GM12865 (cell line): ENCODE measurements around the gene PDE4C.

Source experiments
- DNase-seq: peaks from one replicate; pipeline ENCODE4 v3.0.0; 2010; ENCODE audit warnings: low read depth
- H3K4me3 ChIP-seq: 2 replicates; pipeline ENCODE4 v1.5.1; 2011; ENCODE audit warnings: mild to moderate bottlenecking, low read depth, low read length, control low read depth
- CTCF ChIP-seq: IDR thresholded peaks from 2 replicates; pipeline ENCODE4 v1.5.1; 2011; ENCODE audit warnings: low read length, control low read depth, low read depth, inconsistent platforms; ENCODE audit not compliant: insufficient read depth; ENCODE audit errors: missing control alignments

PDE4C gene

GRCh38 chr19:18269070-18269723, 43.0 kb upstream of the PDE4C start:
- DNase-seq = no peak
- TF ChIP-seq CTCF = no peak
- H3K4me3 ChIP-seq = no peak overlapping the region

DNA sequence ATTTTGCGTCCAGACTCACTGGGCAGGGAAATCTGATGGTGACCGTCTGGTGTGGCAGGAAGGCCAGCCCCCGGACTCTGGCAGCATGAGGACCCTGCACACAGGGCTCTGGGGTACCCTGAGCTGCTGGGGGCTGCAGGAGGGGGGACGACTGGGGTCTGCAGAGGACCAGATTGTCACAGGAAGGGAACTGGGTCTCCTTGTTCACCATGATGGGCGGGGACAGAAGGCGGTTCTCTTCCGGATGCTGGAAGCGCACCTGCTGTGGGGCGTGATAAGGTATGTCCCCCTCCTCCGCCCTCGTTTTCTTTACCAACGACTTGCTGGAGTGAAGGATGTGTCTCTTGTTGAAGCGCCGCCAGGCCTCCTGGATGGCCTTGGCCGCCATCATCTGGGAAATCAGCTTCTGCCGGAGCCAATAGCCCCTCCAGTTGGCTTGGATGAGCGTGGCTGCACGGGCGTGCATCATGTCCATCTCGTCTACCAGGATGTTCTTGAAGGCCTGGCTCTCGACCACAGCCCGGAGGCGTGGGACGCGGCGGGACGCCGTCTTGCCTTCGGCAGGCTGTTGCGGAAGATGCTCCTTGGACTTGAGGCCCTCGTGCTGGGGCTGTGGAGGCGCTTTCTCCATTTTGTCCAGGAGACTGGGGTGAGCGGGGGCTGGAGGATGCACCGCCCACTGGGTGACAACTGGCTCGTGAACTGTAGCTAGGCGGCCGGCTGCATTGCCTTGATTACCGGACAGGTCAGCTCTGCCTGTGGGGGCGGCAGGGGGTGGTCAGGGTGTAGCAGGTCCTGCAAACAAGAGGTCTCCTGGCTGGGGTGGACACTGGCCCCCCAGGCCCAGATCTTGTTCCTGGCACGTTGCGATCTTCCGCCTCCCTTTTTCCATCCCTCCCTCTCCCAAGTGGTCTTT, 40.8 kb upstream of the PDE4C start:
- H3K4me3 ChIP-seq = no peak overlapping the region
- DNase-seq = no peak
- no peak for TF ChIP-seq CTCF

DNA sequence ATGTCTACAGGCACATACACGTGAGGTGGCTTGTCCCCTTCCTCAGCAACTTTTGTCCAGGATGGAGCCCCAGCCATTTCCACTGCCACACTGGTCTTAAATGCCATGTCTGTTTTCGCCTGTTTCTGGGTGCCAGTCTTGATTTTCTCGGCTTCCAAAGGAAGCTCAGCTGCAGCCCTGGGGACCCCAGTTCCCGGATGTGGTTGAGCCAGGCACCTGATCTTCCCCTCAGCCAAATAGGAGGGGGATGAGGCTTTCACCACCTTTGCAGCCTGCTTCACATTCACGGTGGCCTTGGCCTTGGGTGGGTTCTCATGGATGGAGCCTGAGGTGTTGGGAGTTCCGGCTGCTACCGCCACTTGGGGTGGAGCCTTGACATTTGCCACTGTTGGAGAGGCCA, 39.3 kb upstream of the PDE4C start:
- TF ChIP-seq CTCF = no peak
- no peak overlapping the region for H3K4me3 ChIP-seq
- no peak for DNase-seq

DNA sequence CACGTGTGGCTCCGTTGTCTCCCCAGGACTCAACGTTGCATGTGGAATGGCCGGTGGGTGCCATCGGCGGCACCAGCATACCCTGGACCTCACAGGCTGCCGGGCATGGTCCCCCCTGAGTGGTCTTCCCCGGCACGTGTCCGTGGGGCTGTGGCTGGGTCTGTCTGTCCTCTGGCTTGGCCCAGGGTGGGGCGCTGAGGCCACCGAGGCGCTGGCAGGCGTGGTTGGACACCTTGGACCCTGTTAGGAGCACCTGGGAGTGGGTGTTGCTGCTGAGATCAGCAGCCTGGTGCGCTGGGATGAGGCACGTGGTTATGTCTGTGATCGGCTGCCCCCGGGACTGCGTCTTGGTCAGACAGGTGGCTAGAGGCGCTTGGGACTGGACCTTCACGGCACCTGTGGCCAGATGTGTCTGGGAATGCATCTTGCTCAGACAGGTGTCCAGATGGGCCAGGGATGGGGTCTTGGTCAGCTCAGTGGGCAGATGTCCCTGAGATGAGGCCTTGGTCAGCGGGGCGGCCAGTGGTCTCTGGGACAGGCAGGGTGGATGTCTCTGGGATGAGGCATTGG, 38.8 kb upstream of the PDE4C start:
- no peak for TF ChIP-seq CTCF
- DNase-seq = no peak
- no peak overlapping the region for H3K4me3 ChIP-seq

GRCh38 chr19:18264137-18264854, 38.1 kb upstream of the PDE4C start:
- no peak for DNase-seq
- no peak overlapping the region for H3K4me3 ChIP-seq
- no peak for TF ChIP-seq CTCF

- no peak for DNase-seq
- no peak overlapping the region for H3K4me3 ChIP-seq
- TF ChIP-seq CTCF = no peak
These were observed 37.3 kb upstream of the PDE4C start for GRCh38 chr19:18263324-18264136.
